ENCODE results near the gene SH3BP4. TPM values are rescaled to one million over a fixed set of nuclear protein-coding genes. Genes with fewer than 3 reads are reported as not detected.

SH3BP4 gene
- total RNA-seq, 1 donor from 2014 or later, result 36.7 TPM

DNA sequence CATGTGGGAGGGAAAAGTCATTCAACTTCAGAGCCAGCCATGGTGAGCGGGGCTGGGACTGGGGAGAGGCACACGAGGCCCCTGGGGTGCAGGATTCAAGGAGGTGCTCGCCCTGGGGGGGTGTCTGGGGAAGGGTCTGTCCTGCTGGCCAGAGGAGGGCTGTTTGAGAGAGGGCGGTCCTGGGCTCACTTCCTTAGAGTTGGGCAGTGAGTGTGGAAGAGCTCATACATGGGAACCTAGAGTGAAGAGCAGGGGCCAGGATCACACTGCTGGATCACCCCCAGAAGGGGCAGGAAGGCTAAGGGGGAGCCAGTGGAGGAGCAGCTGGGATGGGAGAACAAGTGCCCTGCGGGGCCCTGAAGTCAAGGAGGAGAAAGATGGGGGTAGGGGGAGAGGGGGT is 6.5 kb downstream of the SH3BP4 start:
- intact Hi-C loops (cut with DNase I), result no loop called here
- Histone ChIP-seq H3K27me3 (no peaks in the 10 kb centered on the region), H3K4me3 (no peak overlapping the region), H3K36me3 (no peaks in the 10 kb centered on the region), H3K27ac (no peak overlapping the region), H3K9me3 (no peaks in the 10 kb centered on the region), H3K4me1 (peaks cover 0 to 7% of the 10 kb centered on the region in 2 donors)
- DNase-seq (ENCODE audit: low spot score in 2 of 2), result no peak
- TF ChIP-seq, protein P1, sequence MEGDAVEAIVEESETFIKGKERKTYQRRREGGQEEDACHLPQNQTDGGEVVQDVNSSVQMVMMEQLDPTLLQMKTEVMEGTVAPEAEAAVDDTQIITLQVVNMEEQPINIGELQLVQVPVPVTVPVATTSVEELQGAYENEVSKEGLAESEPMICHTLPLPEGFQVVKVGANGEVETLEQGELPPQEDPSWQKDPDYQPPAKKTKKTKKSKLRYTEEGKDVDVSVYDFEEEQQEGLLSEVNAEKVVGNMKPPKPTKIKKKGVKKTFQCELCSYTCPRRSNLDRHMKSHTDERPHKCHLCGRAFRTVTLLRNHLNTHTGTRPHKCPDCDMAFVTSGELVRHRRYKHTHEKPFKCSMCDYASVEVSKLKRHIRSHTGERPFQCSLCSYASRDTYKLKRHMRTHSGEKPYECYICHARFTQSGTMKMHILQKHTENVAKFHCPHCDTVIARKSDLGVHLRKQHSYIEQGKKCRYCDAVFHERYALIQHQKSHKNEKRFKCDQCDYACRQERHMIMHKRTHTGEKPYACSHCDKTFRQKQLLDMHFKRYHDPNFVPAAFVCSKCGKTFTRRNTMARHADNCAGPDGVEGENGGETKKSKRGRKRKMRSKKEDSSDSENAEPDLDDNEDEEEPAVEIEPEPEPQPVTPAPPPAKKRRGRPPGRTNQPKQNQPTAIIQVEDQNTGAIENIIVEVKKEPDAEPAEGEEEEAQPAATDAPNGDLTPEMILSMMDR (IDR thresholded peaks at IDR 0.05), result no peak

GRCh38 chr2:234958746-234959395 is 7.1 kb downstream of the SH3BP4 start:
- Histone ChIP-seq H3K27ac (no peak overlapping the region), H3K4me3 (no peak overlapping the region), H3K27me3 (no peaks in the 10 kb centered on the region), H3K9me3 (no peaks in the 10 kb centered on the region), H3K36me3 (no peaks in the 10 kb centered on the region), H3K4me1 (peaks cover 0 to 5% of the 10 kb centered on the region in 2 donors)
- intact Hi-C loops (cut with DNase I), result no loop called here
- TF ChIP-seq, protein P1 (IDR thresholded peaks at IDR 0.05), result no peak
- no peak for DNase-seq (ENCODE audit: low spot score in 2 of 2)

- H3K4me1 ChIP-seq, result peaks cover 0 to 3% of the 10 kb centered on the region in 2 donors
- no peak for DNase-seq (ENCODE audit: low spot score in 2 of 2)
Measured at GRCh38 chr2:234960175-234961088, 8.6 kb downstream of the SH3BP4 start.

GRCh38 chr2:234961784-234962183 is 10.0 kb downstream of the SH3BP4 start:
- no peak for DNase-seq (ENCODE audit: low spot score in 2 of 2)
- Histone ChIP-seq H3K36me3 (no peaks in the 10 kb centered on the region), H3K4me1 (peaks cover 0 to 3% of the 10 kb centered on the region in 2 donors), H3K4me3 (no peak overlapping the region), H3K9me3 (no peaks in the 10 kb centered on the region), H3K27ac (no peak overlapping the region), H3K27me3 (no peaks in the 10 kb centered on the region)
- TF ChIP-seq, protein P1 (IDR thresholded peaks at IDR 0.05), result no peak
- intact Hi-C loops (cut with DNase I), result no loop called here

More at GRCh38 chr2:234960175-234961088, 8.6 kb downstream of the SH3BP4 start:
- Histone ChIP-seq H3K9me3 (no peaks in the 10 kb centered on the region), H3K27me3 (no peaks in the 10 kb centered on the region), H3K27ac (no peak overlapping the region), H3K36me3 (no peaks in the 10 kb centered on the region), H3K4me3 (no peak overlapping the region)
- TF ChIP-seq, protein P1 (IDR thresholded peaks at IDR 0.05), result no peak
- intact Hi-C loops (cut with DNase I), result no loop called here

DNA sequence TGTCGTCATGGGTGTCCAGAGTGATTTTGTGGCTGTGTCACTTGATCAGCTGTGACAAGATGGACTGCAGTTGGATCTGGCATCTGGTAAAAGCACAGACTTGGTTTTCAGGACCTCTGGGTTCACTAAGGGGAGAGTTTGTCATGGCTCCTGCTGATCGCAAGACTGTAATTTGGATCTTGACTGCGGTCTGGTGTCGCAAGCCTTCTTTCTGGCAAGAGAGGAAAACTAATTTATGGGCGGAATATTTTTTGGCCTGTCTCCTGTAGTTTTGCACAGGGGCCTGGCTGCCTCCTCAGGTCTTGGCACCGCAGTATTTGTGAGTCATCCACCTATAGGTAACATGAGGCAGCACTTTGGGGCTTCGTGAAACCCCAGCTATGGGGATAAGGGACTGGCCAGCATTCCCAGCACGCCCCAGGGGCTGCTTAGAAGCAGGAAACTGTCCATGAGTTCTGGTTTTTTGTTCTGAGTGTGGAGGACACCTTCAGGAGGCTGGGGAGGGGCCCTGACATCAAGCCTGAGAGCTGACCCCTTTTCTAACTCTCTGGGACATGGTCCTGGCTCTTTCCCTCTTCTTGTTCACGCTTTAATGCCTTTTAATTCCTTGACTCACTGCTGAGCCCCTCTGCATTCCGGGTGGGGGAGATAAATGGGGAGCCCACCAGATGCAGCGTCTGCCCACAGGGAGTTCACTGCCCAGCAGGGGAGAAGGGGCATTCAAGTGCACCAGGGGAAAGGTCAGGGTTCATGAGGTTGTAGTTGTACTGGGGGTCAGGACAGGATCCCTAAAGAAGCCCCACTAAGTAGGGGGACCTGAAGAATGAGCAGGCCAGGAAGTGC is 12.2 kb downstream of the SH3BP4 start:
- peaks cover 0 to 3% of the 10 kb centered on the region in 2 donors for H3K4me1 ChIP-seq
- TF ChIP-seq, protein P1 (IDR thresholded peaks at IDR 0.05), result no peak

More for the DNA sequence above, 12.2 kb downstream of the SH3BP4 start:
- H3K9me3 ChIP-seq, result no peaks in the 10 kb centered on the region
- intact Hi-C loops (cut with DNase I), result no loop called here
- H3K36me3 ChIP-seq, result no peaks in the 10 kb centered on the region
- no peak overlapping the region for H3K27ac ChIP-seq
- H3K4me3 ChIP-seq, result no peak overlapping the region
- DNase-seq (ENCODE audit: low spot score in 2 of 2), result no peak
- no peaks in the 10 kb centered on the region for H3K27me3 ChIP-seq
